Lower leg skin (tissue), 4 donors: Measurements from ENCODE around the gene GPR132. TPM values are rescaled to one million over a fixed set of nuclear protein-coding genes. Genes with fewer than 3 reads are reported as not detected.
"Not testable (repeated sequence)": the region's sequence is repeated elsewhere in the genome, so short reads cannot be mapped to it uniquely, and the experiment has no call there.

Experiments
- DNase-seq, 2 donors: peaks; one replicate each; pipeline ENCODE4 v3.0.0-alpha.2; 2019; ENCODE audit warnings: low spot score in 2 of 2
- H3K4me3 ChIP-seq: fragments of 200-600 bp; sonication (generic); 2 replicates; pipeline ENCODE4 v1.5.1; 2017; ENCODE audit warnings: mild to moderate bottlenecking, low read depth; ENCODE audit not compliant: poor library complexity, severe bottlenecking
- CTCF ChIP-seq, 3 donors: fragments of 450-650 bp; IDR thresholded peaks; one replicate each; pipeline ENCODE4 v1.5.1; 2016; ENCODE audit warnings: antibody characterized with exemption in 3 of 3, mild to moderate bottlenecking in 3 of 3, moderate library complexity in 2 of 3
- POLR2A ChIP-seq, 2 donors: fragments of 450-650 bp; IDR thresholded peaks; one replicate each; pipeline ENCODE4 v1.6.1; 2016 to 2017; ENCODE audit warnings: antibody characterized with exemption in 2 of 2, mild to moderate bottlenecking in 1 of 2, moderate library complexity in 1 of 2
- WGBS, 2 donors: methylation state at CpG; one replicate each; pipeline ENCODE4 v1.1.5; 2018; 5-methylcytosine and 5-hydroxymethylcytosine counted together
- intact Hi-C: fragments of 100-400 bp; cut with DNase I; formaldehyde crosslinking; loops from one replicate; pipeline ENCODE4 v1.15.0; 2023; ENCODE audit warnings: low total_unique reads
- total RNA-seq, 4 donors: library from RNA; depleted of rRNA; stranded (reverse); fragments of >200 nt; gene quantifications; one replicate each; pipeline ENCODE4 v1.1.0, GENCODE V29; 2016

Gene GPR132
- total RNA-seq, 4 donors from 2014 or later: 0.84 to 1.3 (median 1.1) TPM

GRCh38 chr14:105039458-105040205, 25.6 kb downstream of the GPR132 start:
- DNase-seq: no peak
- H3K4me3 ChIP-seq: no peak overlapping the region
- 77 to 78% methylated on average over 14 of the region's 14 CpGs for WGBS, 2 donors
- intact Hi-C loops: loop anchor here (10.0 kb wide), 1 partner anchor 145 kb away; no protein-coding TSS in a partner anchor
- no peak for TF ChIP-seq POLR2A (IDR thresholded peaks at IDR 0.05)

GRCh38 chr14:105035616-105036015, 29.6 kb downstream of the GPR132 start:
- DNase-seq, H3K4me3 ChIP-seq, intact Hi-C loops: not testable (repeated sequence)
- 61 to 63% methylated on average over 2 of the region's 2 CpGs for whole genome bisulfite sequencing, 2 donors

- DNase-seq: no peak
- intact Hi-C loops: no loop called here
- no peak overlapping the region for H3K4me3 ChIP-seq
- TF ChIP-seq CTCF (IDR thresholded peaks at IDR 0.05): no peak
- no peak for TF ChIP-seq POLR2A (IDR thresholded peaks at IDR 0.05)
- 86 to 88% methylated on average over 17 of the region's 17 CpGs for WGBS, 2 donors
Observed at GRCh38 chr14:105034315-105035039, 30.8 kb downstream of the GPR132 start.

- H3K4me3 ChIP-seq: peak overlapping the region; percentile 10
- intact Hi-C loops, DNase-seq: not testable (repeated sequence)
- WGBS, 2 donors: 4 to 21% methylated on average over 45 of the region's 45 CpGs
Observed at GRCh38 chr14:105033412-105033900, 31.8 kb downstream of the GPR132 start.

GRCh38 chr14:105032451-105032901, 32.8 kb downstream of the GPR132 start:
- DNase-seq, H3K4me3 ChIP-seq, intact Hi-C loops: not testable (repeated sequence)
- WGBS, 2 donors: 62 to 67% methylated on average over 5 of the region's 5 CpGs

- intact Hi-C loops: no loop called here
- H3K4me3 ChIP-seq: no peak overlapping the region
- DNase-seq: no peak
- 93% methylated on average over 9 of the region's 9 CpGs for WGBS, 2 donors
- no peak for TF ChIP-seq CTCF (IDR thresholded peaks at IDR 0.05)
- no peak for TF ChIP-seq POLR2A (IDR thresholded peaks at IDR 0.05)
Observed at GRCh38 chr14:105030836-105031396, 34.3 kb downstream of the GPR132 start.

- TF ChIP-seq CTCF (IDR thresholded peaks at IDR 0.05) (no peak), POLR2A (IDR thresholded peaks at IDR 0.05) (no peak)
- intact Hi-C loops: no loop called here
- no peak for DNase-seq
- H3K4me3 ChIP-seq: no peak overlapping the region
- 82 to 92% methylated on average over 2 of the region's 2 CpGs for WGBS, 2 donors
Observed at GRCh38 chr14:105030194-105030593, 35.0 kb downstream of the GPR132 start.
